GM12891 (cell line): Measurements from ENCODE around the gene NIN.

Experiments used
- DNase-seq: peaks from one replicate; pipeline ENCODE4 v3.0.0; 2011; ENCODE audit warnings: low spot score; ENCODE audit not compliant: insufficient read length
- FAIRE-seq: peaks from 2 replicates; lab custom pipeline; 2011; peaks lifted over from hg19 to GRCh38; lab: Jason Lieb, UNC
- PAX5 ChIP-seq: IDR thresholded peaks from 2 replicates; pipeline ENCODE4 v1.6.1; 2011; ENCODE audit warnings: low read length, moderate library complexity, mild to moderate bottlenecking; ENCODE audit not compliant: insufficient read depth, severe bottlenecking
- POLR2A ChIP-seq: IDR thresholded peaks from 2 replicates; pipeline ENCODE4 v1.6.1; 2011; ENCODE audit warnings: low read depth, low read length, control low read depth
- POLR2AphosphoS5 ChIP-seq: IDR thresholded peaks from 2 replicates; pipeline ENCODE4 v1.6.1; 2011; ENCODE audit warnings: low read depth, low read length, control low read depth
- POU2F2 ChIP-seq: IDR thresholded peaks from 2 replicates; pipeline ENCODE4 v1.6.1; 2011; ENCODE audit warnings: low read depth, mild to moderate bottlenecking, control low read depth, low read length, moderate library complexity
- SPI1 ChIP-seq: IDR thresholded peaks from 2 replicates; pipeline ENCODE4 v1.6.1; 2011; ENCODE audit warnings: low read depth, low read length, control low read depth
- TAF1 ChIP-seq: IDR thresholded peaks from 2 replicates; pipeline ENCODE4 v1.6.1; 2011; ENCODE audit warnings: low read depth, low read length, control low read depth

Gene NIN

GRCh38 chr14:50860478-50861086 is 29.6 kb upstream of the NIN start:
- TF ChIP-seq POU2F2 = no peak
- FAIRE-seq (peak; percentile 79), DNase-seq (peak; percentile 48)

GRCh38 chr14:50859296-50859624 is 28.3 kb upstream of the NIN start:
- no peak for DNase-seq
- no peak for TF ChIP-seq TAF1
- no peak for TF ChIP-seq PAX5
- TF ChIP-seq SPI1 = no peak
- TF ChIP-seq POU2F2 = no peak
- TF ChIP-seq POLR2AphosphoS5 = no peak
- TF ChIP-seq POLR2A = no peak
- FAIRE-seq = no peak

- FAIRE-seq (no peak), DNase-seq (no peak)
- no peak for TF ChIP-seq POLR2A
Observed at GRCh38 chr14:50856660-50857059, 25.7 kb upstream of the NIN start.

GRCh38 chr14:50855558-50855957 is 24.6 kb upstream of the NIN start:
- FAIRE-seq = peak; percentile 56
- TF ChIP-seq PAX5 = no peak
- no peak for TF ChIP-seq POLR2A
- TF ChIP-seq POLR2AphosphoS5 = no peak
- no peak for TF ChIP-seq TAF1
- no peak for TF ChIP-seq SPI1
- TF ChIP-seq POU2F2 = no peak
- no peak for DNase-seq

GRCh38 chr14:50854521-50854920 is 23.6 kb upstream of the NIN start:
- FAIRE-seq = peak; percentile 23
- no peak for DNase-seq
- no peak for TF ChIP-seq PAX5
- TF ChIP-seq POLR2AphosphoS5 = no peak
- no peak for TF ChIP-seq SPI1
- TF ChIP-seq POU2F2 = no peak
- TF ChIP-seq TAF1 = no peak
- no peak for TF ChIP-seq POLR2A

GRCh38 chr14:50853891-50854290 is 22.9 kb upstream of the NIN start:
- FAIRE-seq (peak; percentile 13), DNase-seq (no peak)

GRCh38 chr14:50846226-50846880 is 15.4 kb upstream of the NIN start:
- no peak for FAIRE-seq
- no peak for DNase-seq
- TF ChIP-seq POLR2A = no peak

More at GRCh38 chr14:50853891-50854290, 22.9 kb upstream of the NIN start:
- TF ChIP-seq POU2F2 (no peak), TAF1 (no peak), POLR2A (no peak)

GRCh38 chr14:50845166-50845565 is 14.2 kb upstream of the NIN start:
- FAIRE-seq = no peak

GRCh38 chr14:50844391-50844790 is 13.4 kb upstream of the NIN start:
- TF ChIP-seq POLR2A = no peak
- no peak for TF ChIP-seq PAX5
- TF ChIP-seq POLR2AphosphoS5 = no peak
- TF ChIP-seq TAF1 = no peak
- TF ChIP-seq SPI1 = no peak
- DNase-seq = no peak
- FAIRE-seq = peak; percentile 28

More at GRCh38 chr14:50845166-50845565, 14.2 kb upstream of the NIN start:
- no peak for TF ChIP-seq SPI1
- no peak for TF ChIP-seq POLR2A
- TF ChIP-seq PAX5 = no peak
- TF ChIP-seq POLR2AphosphoS5 = no peak
- no peak for TF ChIP-seq TAF1
- no peak for TF ChIP-seq POU2F2
- no peak for DNase-seq

GRCh38 chr14:50839691-50840090 is 8.7 kb upstream of the NIN start:
- FAIRE-seq = no peak
- DNase-seq = no peak
- TF ChIP-seq POU2F2 (no peak), SPI1 (no peak), POLR2A (no peak), TAF1 (no peak), PAX5 (no peak), POLR2AphosphoS5 (no peak)

- TF ChIP-seq SPI1 (0 out of 2 replicates have a peak, but pooled peaks have one; percentile 3), POLR2A (no peak)
- FAIRE-seq (no peak), DNase-seq (no peak)
Observed at GRCh38 chr14:50839048-50839447, 8.1 kb upstream of the NIN start.
